Dedifferentiated amniotic fluid mesenchymal stem cell (primary cell): ENCODE data around the gene PCDHB8.
"Not testable (repeated sequence)": the region's sequence is repeated elsewhere in the genome, so short reads cannot be mapped to it uniquely, and the experiment has no call there.

ENCODE experiments used
- DNase-seq: peaks from one replicate; pipeline ENCODE4 v3.0.0-alpha.2; 2016; ENCODE audit errors: extremely low spot score

PCDHB8 gene

GRCh38 chr5:141184117-141184855, 6.7 kb downstream of the PCDHB8 start:
- DNase-seq: not testable (repeated sequence)

- DNase-seq: peak; percentile 73
Measured at GRCh38 chr5:141186897-141187512, 9.4 kb downstream of the PCDHB8 start, which contains the start of gene PCDHB9. TSS of gene PCDHB9 (plus strand) at chr5:141187161. CDS start at chr5:141187319, 158 bp downstream.

GRCh38 chr5:141188682-141189081, 11.1 kb downstream of the PCDHB8 start:
- DNase-seq: not testable (repeated sequence)

GRCh38 chr5:141189131-141189530, 11.5 kb downstream of the PCDHB8 start:
- not testable (repeated sequence) for DNase-seq

- DNase-seq: no peak
Measured at GRCh38 chr5:141192110-141192725, 14.6 kb downstream of the PCDHB8 start, which contains the start of gene PCDHB10. TSS of gene PCDHB10 (plus strand) at chr5:141192353. CDS start at chr5:141192553, 200 bp downstream.

GRCh38 chr5:141194332-141194731, 16.7 kb downstream of the PCDHB8 start:
- DNase-seq: not testable (repeated sequence)

GRCh38 chr5:141196363-141196762, 18.8 kb downstream of the PCDHB8 start:
- no peak for DNase-seq

GRCh38 chr5:141199359-141200235, 22.0 kb downstream of the PCDHB8 start, which contains the start of gene PCDHB11:
TSS of gene PCDHB11 (plus strand) at chr5:141199627. CDS start at chr5:141199775, 148 bp downstream.
- DNase-seq: no peak

- not testable (repeated sequence) for DNase-seq
Measured at GRCh38 chr5:141201126-141201525, 23.5 kb downstream of the PCDHB8 start.

GRCh38 chr5:141201646-141202045, 24.1 kb downstream of the PCDHB8 start:
- not testable (repeated sequence) for DNase-seq

- DNase-seq: no peak
Measured at GRCh38 chr5:141208478-141208877, 30.9 kb downstream of the PCDHB8 start, which contains the start of gene PCDHB12. TSS of gene PCDHB12 (plus strand) at chr5:141208719. CDS start at chr5:141208908, 189 bp downstream.

GRCh38 chr5:141210281-141210680, 32.7 kb downstream of the PCDHB8 start:
- not testable (repeated sequence) for DNase-seq

GRCh38 chr5:141210849-141211248, 33.3 kb downstream of the PCDHB8 start:
- not testable (repeated sequence) for DNase-seq

GRCh38 chr5:141213656-141214339, 36.2 kb downstream of the PCDHB8 start, which contains the start of gene PCDHB13:
TSS of gene PCDHB13 (plus strand) at chr5:141213919. CDS start at chr5:141214124, 205 bp downstream.
- DNase-seq: not testable (repeated sequence)

GRCh38 chr5:141214583-141214982, 37.0 kb downstream of the PCDHB8 start:
- not testable (repeated sequence) for DNase-seq

- not testable (repeated sequence) for DNase-seq
Measured at GRCh38 chr5:141215504-141215903, 37.9 kb downstream of the PCDHB8 start.

- DNase-seq: not testable (repeated sequence)
Measured at GRCh38 chr5:141216035-141216434, 38.4 kb downstream of the PCDHB8 start.

GRCh38 chr5:141223112-141223783, 45.7 kb downstream of the PCDHB8 start, which contains the start of gene PCDHB14:
TSS of gene PCDHB14 (plus strand) at chr5:141223343. CDS start at chr5:141223506, 163 bp downstream.
- peak; percentile 54 for DNase-seq

GRCh38 chr5:141224844-141225243, 47.3 kb downstream of the PCDHB8 start:
- not testable (repeated sequence) for DNase-seq

- not testable (repeated sequence) for DNase-seq
Measured at GRCh38 chr5:141225421-141225820, 47.8 kb downstream of the PCDHB8 start.
